GM18517 (cell line): ENCODE measurements around the gene TBXAS1.
"Not testable (repeated sequence)": the region's sequence is repeated elsewhere in the genome, so short reads cannot be mapped to it uniquely, and the experiment has no call there.

Experiments used
- ATAC-seq: cut with Tn5 transposase; IDR thresholded peaks from one replicate; pipeline ENCODE4 v1.9.1; 2021; ENCODE audit warnings: mild to moderate bottlenecking, moderate library complexity; ENCODE audit not compliant: unreplicated experiment

The TBXAS1 gene

DNA sequence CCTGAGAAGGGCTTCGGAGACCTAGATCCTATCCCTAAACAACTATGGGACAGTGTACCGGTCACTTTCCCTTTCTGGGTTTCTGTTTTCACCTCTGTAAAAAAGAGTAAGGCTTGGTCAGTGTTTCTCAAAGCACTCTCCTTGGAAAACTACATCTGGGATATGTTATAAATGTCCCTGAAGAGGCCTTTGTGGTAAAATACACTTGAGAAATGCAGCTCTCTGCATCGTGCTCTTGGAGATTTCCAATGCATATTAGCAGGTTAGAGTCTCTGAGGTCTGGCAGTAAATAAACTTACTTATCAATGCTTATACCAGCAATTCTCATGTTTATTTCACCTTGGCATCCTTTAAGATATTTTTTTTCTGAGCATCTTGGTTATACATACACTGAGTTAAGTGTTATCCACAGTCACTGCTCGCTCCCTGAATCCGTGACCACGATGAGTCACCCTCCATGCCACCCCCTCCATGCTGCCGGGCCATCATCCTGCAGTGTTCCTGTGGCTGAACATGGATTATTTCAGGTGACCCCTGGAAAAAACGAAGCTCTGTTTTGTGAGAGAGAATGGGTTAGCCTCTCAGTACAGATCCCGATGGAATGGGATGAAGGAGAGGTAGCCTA, 3.3 kb upstream of the TBXAS1 start:
- ATAC-seq = no peak

DNA sequence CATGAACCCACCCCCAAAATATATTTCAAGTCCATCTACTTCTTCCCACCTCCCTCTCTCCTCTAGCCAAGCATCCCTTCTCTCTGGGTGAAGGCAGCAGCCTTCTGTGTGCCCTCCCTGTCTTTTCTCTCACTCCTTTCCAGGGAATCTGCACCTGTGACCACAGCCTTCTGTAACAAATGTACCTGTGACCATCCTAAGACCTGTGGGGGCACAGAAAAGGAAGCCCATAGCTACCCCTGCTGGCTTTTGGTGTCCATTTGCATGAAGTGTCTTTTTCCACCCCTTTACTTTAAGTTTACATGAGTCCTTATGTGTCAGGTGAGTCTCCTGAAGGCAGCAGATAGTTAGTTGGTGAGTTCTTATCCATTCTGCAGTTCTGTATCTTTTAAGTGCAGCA, 2.0 kb upstream of the TBXAS1 start:
- ATAC-seq = no peak

DNA sequence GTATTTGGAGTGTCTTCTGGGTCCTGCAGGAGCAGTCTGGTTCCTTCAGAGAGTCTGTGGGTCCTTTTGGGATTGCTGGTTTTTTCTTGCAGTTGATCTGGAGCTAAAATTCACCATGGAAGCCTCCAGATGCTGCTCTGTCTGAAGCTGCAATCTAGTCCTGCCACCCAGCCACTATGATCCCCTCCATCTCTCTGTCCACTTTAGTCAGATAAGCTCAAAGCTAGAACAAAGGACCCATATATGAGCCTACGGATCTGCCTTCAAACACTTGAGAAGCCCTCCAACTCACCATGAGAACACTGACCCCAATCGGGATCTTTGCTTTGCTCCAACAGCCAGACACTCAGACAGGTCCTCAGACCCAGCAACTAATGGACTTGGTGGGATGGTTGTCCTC, 618 bp upstream of the TBXAS1 start:
- ATAC-seq = no peak

DNA sequence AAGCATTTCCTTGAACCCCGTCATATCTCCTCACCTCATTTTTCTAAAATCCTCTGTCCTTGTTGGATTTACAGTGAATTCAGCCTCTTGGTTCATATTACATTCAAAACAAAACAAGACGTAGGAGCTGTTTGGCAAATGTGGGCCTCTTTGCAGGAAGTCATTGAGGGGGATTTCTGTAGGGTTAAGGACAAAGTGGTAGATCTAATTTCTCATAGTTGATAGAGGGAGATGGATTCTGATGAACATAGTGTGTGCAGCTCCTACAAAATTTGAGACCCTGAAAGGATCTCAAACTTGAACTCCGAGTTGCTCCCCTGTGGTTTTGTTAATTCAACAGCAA, 682 bp downstream of the TBXAS1 start:
- ATAC-seq = peak; percentile 14

DNA sequence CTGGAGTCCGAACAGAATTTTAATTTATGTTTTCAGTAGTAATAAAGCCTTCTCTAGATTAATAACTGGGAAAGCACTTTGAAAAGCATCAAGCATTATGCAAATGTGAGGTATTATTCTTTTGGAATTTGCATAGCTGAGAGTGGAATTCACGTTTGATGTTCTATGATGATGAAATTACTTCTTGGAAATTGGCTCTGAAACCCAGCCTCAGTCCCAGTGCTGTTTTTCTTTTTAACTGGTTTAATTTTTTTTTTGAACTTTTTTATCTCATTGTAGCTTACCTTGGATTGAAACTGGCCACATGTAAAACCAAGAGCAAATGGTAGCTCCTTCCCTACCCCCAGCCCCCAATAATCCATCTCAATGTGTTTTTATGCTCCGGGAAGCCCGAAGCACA, 1.2 kb downstream of the TBXAS1 start:
- no peak for ATAC-seq

DNA sequence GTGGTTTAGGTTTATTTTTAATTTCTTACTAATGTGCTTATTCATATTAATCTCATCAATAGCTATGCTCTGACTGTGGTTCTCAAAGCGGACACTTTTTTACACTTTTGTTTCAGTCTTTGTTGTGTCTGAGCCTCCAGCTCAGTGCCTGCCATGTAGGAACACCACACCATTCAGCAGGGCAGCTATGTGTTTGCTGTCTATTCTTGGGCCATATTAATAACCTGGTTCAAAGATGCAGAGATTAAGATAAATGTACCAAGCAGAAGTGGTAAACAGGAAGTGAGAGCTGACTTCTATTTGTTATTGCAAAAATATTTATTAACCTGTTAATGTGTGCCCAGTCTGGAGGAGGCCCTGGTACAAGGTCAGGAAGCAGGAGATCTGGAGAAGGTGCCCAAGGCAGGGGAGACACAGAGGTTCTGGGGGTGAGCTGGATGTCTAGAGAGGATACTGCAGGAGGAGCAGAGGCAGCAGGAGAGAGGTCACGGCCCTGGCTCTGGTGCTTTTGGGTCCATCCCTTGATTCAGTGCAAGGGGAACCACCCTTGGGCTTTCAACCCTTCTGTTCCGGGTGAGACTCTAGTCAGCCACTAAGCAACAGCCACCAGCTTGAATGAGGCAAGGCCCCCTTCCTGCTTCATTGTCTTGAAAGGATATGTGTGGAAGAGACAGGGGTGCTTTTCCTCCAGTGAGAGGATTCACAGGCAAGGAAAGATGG, 1.9 kb downstream of the TBXAS1 start:
- peak; percentile 45 for ATAC-seq

DNA sequence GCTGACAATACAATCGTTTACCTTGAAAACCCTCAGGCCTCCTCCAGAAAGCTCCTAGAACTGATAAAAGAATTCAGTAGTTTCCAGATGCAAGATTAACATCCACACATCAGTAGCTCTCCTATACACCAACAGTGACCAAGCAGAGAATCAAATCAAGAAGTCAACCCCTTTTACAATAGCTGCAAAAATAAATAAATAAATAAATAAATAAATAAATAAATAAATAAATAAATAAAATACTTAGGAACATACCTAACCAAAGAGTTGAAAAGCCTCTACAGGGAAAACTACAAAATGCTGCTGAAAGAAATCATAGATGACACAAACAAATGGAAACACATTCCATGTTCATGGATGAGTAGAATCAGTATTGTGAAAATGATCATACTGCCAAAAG, 6.8 kb downstream of the TBXAS1 start:
- not testable (repeated sequence) for ATAC-seq

DNA sequence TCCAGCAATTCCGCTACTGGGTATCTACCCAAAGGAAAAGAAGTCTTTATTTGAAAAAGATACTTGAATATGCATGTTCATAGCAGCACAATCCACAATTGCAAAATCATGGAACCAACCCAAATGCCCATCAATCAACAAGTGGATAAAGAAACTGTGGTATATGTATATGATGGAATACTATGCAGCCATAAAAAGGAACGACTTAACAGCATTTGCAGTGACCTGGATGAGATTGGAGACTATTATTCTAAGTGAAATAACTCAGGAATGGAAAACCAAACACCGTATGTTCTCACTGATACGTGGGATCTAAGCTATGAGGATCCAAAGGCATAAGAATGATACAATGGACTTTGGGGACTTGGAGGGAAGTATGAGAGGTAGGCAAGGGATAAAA, 8.2 kb downstream of the TBXAS1 start:
- not testable (repeated sequence) for ATAC-seq

DNA sequence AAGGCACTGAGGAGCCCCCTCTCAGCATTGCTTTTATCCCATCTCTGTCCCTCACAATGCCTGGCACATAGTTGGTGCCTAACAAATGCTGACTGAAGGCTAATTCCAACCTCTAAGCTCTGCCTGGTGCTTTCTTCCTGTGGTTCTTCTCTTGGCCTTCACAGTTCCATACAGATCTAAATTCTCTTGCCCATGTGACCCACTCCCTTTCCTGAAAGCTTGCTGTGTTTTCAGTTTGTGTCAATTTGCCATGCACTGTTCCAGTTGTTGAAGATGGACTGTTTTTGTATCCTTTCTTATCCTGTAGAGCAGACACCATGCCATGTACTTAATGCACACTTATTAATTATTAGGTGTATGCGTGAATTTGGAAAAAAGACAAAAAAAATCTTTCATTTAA, 9.2 kb downstream of the TBXAS1 start:
- no peak for ATAC-seq

DNA sequence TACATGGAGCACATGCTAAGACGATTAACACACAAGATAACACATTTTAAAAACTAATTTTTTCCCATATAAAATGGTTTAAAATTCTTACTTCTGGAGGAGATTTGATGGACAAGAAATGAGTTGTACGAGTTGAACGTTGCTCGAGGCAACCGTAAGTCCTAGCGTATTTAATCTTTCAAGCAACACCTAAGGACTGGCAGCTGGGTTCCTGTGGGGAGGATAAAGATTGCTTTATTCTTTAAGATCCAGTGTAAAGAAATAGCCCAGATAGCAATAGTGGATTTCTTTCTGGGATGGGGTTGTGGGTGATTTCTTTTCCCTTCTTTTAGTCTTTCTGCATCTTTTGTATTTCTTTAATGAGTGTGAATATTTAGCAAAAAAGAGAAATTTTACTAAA, 9.8 kb downstream of the TBXAS1 start:
- ATAC-seq = no peak

DNA sequence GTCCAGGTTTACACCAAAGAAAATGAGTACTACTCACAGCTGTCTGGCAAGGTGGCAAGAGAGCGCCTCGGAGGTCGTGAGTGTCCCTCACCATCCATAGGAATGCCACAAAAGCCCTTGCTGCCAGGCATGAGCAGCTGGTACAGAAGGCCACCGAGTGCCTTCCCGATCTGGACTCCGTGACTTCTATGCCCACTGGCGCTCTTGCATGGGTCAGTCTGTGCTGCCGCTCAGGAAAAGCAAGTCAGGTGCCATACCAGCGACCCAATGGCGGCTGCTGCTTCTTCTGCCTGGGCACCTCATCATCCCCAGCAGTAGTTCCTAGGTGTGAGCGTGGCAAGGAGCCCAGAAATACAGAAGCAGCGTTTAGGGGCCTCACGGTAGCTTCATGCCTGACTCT, 11.7 kb downstream of the TBXAS1 start:
- ATAC-seq = no peak

DNA sequence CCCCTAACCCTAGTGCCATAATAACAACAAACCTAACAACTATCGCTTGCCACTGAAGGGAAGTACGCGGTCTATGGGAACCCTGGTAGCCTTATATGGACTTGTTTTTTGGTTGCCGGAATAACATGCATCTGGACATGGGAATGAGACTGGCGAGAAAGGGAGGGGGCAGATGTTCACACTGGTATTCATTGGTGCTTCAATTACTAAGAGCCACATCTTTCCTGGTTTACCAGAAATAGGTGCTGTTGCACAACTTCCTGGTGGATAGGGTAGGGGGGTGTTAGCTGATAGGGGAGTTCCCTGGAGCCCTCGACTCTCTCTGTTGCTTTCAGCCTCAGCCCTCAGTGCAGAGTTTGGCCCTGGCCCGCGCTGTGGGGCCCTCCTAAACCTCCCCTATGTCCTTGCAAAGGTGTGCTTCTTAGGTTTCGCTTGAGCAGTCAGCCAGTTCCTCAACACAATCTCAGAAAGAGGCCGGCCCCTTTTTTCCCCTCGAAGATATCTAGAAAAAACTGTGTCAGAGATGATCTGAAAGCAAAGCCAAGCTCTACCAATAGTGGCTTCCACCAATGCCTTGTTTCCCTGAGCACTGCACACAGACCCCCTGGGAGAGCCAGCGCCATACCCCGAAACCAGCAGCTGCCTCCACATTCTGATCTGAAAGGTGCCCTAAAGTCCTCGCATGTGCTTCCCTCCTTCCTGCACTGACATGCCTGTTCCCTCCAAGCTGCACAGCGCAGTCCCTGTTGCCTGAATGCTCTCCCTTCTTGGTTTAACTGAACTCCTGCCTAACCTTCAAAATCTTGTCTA, 13.5 kb downstream of the TBXAS1 start:
- no peak for ATAC-seq

DNA sequence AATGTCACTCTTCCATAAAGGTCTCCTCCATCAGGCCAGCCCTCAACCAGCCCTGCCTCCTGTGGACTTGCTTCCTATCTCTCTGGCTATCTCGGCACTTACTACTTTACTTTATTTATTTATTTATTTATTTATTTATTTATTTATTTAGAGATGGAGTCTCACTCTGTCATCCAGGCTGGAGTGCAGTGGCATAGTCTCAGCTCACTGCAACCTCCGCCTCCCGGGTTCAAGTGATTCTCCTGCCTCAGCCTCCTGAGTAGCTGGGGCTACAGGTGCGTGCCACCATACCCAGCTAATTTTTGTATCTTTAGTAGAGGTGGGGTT, 14.1 kb downstream of the TBXAS1 start:
- ATAC-seq = not testable (repeated sequence)

DNA sequence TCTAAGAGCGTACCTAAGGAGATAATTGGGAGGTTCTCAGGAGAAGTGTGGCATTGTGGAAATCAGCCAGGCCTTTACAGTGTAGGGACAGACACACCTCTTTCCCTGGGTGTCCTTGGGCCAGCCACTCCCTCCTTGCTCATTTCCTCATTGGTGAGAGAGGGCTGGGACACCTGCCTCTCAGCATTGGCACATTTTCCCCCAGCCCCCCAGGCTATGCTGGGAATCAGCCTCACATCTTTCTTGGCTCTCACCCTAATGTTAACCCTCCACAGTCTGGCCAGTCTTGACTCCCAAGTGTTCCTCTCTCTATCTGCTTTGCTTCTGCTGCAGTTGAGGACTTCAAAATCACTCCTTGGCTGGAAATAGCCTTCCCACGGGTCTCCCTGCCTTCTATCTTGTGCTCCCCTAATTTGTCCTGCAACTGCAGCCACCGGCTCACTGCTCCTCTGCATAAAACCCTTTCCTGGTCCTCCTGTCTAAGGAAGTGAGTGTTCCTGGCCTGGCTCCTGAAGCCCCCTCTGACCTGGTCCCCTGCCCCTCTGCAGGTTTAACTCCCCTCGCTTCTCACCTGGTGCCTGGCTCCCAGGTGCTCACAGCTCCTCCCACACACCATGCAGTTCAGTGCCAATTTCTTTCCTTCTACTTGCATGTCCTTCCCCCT, 15.8 kb downstream of the TBXAS1 start:
- ATAC-seq = no peak

DNA sequence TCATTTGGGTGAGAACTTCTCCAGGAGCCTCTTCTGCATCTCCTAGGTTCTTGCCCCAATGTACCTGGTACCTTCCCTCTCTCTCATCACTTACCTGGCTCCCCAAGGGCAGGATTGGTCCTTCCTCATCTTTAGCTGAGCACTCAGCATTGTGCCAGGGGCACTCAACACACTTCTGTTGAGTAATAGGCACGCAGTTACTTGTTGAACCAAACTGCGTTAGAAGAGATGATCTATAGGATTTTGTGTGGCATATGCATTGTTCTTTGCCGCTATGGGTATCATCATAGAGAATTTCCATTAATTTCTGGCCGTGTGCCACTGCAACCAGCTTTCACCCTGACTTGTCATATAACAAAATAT, 16.4 kb downstream of the TBXAS1 start:
- ATAC-seq = no peak

DNA sequence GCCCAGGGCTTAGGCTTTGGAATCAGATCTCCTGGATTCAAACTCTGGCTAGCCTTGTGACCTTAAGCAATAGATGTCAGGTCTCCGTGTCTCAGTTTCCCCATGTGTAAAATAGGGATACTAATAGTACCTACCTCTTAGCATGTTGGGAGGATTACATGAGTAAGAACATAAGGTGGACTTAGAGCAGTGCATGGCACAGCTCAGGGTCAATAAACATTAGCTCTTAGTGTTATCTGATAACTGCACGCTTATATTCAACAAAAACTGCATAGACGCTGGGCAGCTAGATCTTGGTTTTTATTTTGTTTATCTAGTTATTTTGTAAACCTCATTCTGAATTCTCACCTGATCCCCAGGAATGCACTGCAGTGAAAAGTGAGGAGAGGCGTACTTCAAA, 17.2 kb downstream of the TBXAS1 start:
- ATAC-seq = no peak

DNA sequence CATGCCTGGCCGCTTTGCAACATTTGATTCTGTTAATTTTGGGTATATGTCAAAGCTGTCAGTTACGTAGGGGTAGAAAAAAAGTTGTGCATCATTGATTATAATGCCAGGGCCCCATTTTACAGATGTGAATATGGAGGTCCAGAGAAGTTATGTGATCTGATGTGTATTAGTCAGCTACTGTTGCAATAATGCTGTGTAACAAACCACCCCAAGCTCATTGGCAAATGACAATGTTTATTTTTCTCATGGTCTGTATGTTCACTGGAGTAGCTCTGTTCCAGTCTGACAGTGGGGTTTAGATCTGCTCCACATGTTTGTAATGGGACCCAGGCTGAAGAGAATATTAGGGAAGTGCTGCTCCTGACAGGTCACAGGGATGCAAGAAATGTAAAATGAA, 19.2 kb downstream of the TBXAS1 start:
- no peak for ATAC-seq

DNA sequence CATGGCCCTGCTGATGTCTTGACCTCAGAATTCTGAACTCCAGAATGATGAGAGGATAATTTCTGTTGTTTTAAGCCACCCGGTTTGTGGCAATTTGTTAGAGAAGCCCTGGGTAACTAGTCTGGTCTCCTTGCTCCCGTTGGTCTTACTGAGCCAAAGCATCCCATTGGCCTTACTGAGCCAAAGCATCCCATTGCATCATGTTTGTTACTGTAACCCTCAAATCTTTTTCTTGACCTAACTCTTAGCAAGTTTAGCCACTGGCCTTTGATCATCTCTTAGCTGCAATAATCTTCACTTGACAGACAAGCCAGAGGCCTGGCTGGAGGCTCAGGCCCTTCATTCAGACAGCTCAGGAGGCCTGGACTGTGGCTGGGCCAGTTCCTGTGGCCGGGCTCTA, 21.8 kb downstream of the TBXAS1 start:
- no peak for ATAC-seq

DNA sequence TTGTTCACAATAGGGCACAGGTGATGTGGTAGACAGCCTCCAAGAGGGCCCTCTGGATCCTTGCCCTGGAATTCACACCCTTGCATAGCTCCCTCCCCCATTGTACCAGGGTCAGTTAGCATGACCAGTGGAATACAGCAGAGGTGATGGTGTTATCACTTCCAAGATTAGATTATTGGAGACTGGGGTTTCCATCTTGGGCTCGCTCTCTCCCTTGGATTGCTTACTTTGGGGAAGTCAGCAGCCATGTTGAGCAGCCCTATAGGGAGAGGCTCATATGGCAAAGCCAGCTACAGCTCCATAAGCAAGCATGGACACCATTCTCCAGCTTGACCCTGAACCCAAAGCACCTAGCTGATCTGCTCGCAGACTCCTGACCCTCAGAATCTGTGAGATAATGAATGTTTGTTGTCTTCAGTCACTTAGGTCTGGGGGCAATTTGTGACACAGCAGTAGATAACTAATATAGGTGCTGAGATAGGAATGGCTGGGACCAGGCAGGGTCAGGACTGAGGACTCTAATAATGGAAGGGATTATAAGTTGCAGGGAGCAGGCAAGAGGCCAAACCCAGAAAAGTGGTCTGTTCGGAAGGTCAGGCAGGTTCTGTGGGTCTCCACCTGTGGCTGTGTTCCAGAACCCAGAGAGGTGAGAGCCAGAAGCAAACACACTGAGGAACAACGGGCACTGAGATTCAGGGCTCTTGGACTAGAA, 22.9 kb downstream of the TBXAS1 start:
- ATAC-seq = no peak

DNA sequence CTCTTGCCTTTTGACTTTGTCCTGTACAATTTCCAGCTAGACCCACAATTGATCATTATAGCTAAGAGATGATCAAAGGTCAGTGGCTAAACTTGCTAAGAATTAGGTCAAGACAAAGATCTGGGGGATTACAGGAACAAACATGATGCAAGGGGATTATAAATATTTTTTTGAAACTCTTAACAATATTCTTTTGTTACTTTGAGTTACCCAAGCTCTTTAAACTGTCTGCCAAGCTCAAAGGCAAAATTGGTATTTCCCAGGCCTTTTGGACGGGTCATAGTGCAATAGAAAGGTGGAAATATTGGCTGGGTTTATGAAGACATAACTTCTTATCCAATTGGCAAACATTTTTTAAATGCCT, 23.4 kb downstream of the TBXAS1 start:
- ATAC-seq = no peak

DNA sequence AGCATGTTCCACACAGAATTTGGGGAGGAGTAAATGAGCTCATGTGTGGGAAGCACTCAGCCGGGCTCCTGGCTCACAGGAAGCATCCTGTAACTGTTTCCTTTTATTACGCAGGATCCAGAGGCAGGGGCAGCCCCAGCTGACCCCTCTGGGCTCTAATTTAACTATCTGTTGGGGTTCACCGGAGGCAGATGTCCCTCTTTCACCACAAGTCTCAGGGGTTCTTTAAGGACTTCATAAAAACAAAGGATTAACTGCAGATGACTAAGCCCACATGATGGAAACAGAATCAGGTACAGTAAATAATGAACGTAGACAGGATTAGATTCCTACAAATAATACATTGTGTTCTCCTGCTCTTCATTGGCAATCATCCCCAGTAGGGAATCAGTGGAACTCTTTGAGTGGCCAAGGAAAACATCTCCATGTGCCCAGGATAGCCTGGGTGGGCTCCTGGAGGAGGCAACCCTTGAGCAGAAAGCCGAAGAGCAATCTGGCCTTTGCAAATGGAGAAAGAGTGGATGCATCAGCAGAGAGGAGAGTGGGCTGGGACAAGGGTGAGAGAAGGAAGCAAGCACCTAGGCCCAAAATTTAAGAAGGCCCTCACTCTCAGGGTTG, 24.6 kb downstream of the TBXAS1 start:
- no peak for ATAC-seq
